GM23338 (cell line): ENCODE results near the gene ARHGEF19. TPM values are rescaled to one million over a fixed set of nuclear protein-coding genes. Genes with fewer than 3 reads are reported as not detected.

ENCODE experiments used
- ATAC-seq: fragments of 200-7000 bp; cut with Tn5 transposase; 3 replicates; pipeline ENCODE4 v1.9.1; 2020
- DNase-seq: peaks from one replicate; pipeline ENCODE4 v3.0.0-alpha.2; 2015; ENCODE audit warnings: low spot score
- H2AFZ ChIP-seq: fragments of 200-600 bp; sonication (generic); 2 replicates; pipeline ENCODE4 v1.8.0; 2016; ENCODE audit warnings: antibody characterized with exemption, mild to moderate bottlenecking, moderate library complexity
- H3F3A ChIP-seq: fragments of 200-600 bp; sonication (generic); replicated peaks from 2 replicates; pipeline ENCODE4 v1.8.0; 2017; ENCODE audit warnings: antibody characterized with exemption, mixed run types, low read depth
- H3K27ac ChIP-seq: fragments of 200-600 bp; sonication (generic); 2 replicates; pipeline ENCODE4 v1.6.1; 2016; ENCODE audit warnings: low read depth
- H3K27me3 ChIP-seq: fragments of 200-600 bp; sonication (generic); 2 replicates; pipeline ENCODE4 v1.8.0; 2016; ENCODE audit warnings: mild to moderate bottlenecking, mixed run types, moderate library complexity; ENCODE audit not compliant: insufficient read depth
- H3K36me3 ChIP-seq: fragments of 200-600 bp; sonication (generic); 2 replicates; pipeline ENCODE4 v1.8.0; 2016; ENCODE audit warnings: mild to moderate bottlenecking; ENCODE audit not compliant: insufficient read depth
- H3K4me1 ChIP-seq: fragments of 200-600 bp; sonication (generic); 2 replicates; pipeline ENCODE4 v1.8.0; 2016; ENCODE audit warnings: mild to moderate bottlenecking, moderate library complexity; ENCODE audit not compliant: insufficient read depth
- H3K4me2 ChIP-seq: fragments of 200-600 bp; sonication (generic); 2 replicates; pipeline ENCODE4 v1.7.1; 2017; ENCODE audit warnings: mixed run types
- H3K4me3 ChIP-seq: fragments of 200-600 bp; sonication (generic); 2 replicates; pipeline ENCODE4 v1.6.1; 2016; ENCODE audit warnings: mixed run types
- H3K79me2 ChIP-seq: fragments of 200-600 bp; sonication (generic); replicated peaks from 2 replicates; pipeline ENCODE4 v1.8.0; 2017; ENCODE audit warnings: mild to moderate bottlenecking; ENCODE audit not compliant: insufficient read depth
- H3K9me2 ChIP-seq: fragments of 200-600 bp; sonication (generic); 2 replicates; pipeline ENCODE4 v1.8.0; 2017; ENCODE audit not compliant: insufficient read depth
- H4K20me1 ChIP-seq: fragments of 200-600 bp; sonication (generic); replicated peaks from 2 replicates; pipeline ENCODE4 v1.8.0; 2017; ENCODE audit warnings: mild to moderate bottlenecking; ENCODE audit not compliant: insufficient read depth
- H3K27ac Mint-ChIP-seq: 2 replicates; pipeline ENCODE4 v1.8.0; 2020; ENCODE audit warnings: inconsistent platforms, mild to moderate bottlenecking, moderate library complexity, mixed read lengths
- H3K27me3 Mint-ChIP-seq: 3 replicates; pipeline ENCODE4 v1.8.0; 2022; ENCODE audit warnings: low read depth, mild to moderate bottlenecking, moderate library complexity, mixed read lengths, inconsistent platforms; ENCODE audit not compliant: insufficient read depth, poor library complexity
- H3K36me3 Mint-ChIP-seq: 3 replicates; pipeline ENCODE4 v1.8.0; 2021; ENCODE audit warnings: low read depth, mild to moderate bottlenecking, inconsistent platforms, moderate library complexity, mixed read lengths
- H3K4me1 Mint-ChIP-seq: 3 replicates; pipeline ENCODE4 v1.8.0; 2020; ENCODE audit warnings: mild to moderate bottlenecking, inconsistent platforms, mixed read lengths
- H3K4me3 Mint-ChIP-seq: 3 replicates; pipeline ENCODE4 v1.8.0; 2021; ENCODE audit warnings: moderate library complexity, mild to moderate bottlenecking, inconsistent platforms, mixed read lengths
- H3K9me3 Mint-ChIP-seq: 3 replicates; pipeline ENCODE4 v1.8.0; 2020; ENCODE audit warnings: moderate library complexity, mild to moderate bottlenecking, inconsistent platforms, mixed read lengths
- CREB1 ChIP-seq: fragments of 250-450 bp; sonication (Bioruptor Pico); IDR thresholded peaks from 2 replicates; pipeline ENCODE4 v1.5.0; 2020; ENCODE audit warnings: low read depth, mild to moderate bottlenecking, moderate library complexity
- EZH2 ChIP-seq: fragments of 200-600 bp; sonication (generic); IDR thresholded peaks from one replicate; pipeline ENCODE4 v1.8.0; 2017; ENCODE audit warnings: antibody characterized with exemption, mild to moderate bottlenecking, low read depth; ENCODE audit not compliant: unreplicated experiment
- EZH2phosphoT487 ChIP-seq: fragments of 200-600 bp; sonication (generic); IDR thresholded peaks from one replicate; pipeline ENCODE4 v1.8.1; 2018; ENCODE audit warnings: antibody characterized with exemption; ENCODE audit not compliant: unreplicated experiment
- JUNB ChIP-seq: IDR thresholded peaks from one replicate; pipeline ENCODE4 v1.6.1; 2016; ENCODE audit warnings: antibody characterized with exemption; ENCODE audit not compliant: unreplicated experiment
- NANOG ChIP-seq: IDR thresholded peaks from 2 replicates; pipeline ENCODE4 v1.6.1; 2016; ENCODE audit warnings: antibody characterized with exemption, borderline replicate concordance
- POLR2AphosphoS5 ChIP-seq: IDR thresholded peaks from 2 replicates; pipeline ENCODE4 v1.6.1; 2016; ENCODE audit warnings: antibody characterized with exemption, low read depth
- STAT1 ChIP-seq: IDR thresholded peaks from one replicate; pipeline ENCODE4 v1.6.1; 2016; ENCODE audit warnings: antibody characterized with exemption; ENCODE audit not compliant: unreplicated experiment
- ZNF114 ChIP-seq: fragments of 250-450 bp; sonication (Bioruptor Pico); IDR thresholded peaks from 2 replicates; pipeline ENCODE4 v1.5.0; 2020; ENCODE audit warnings: mild to moderate bottlenecking, moderate library complexity
- ZNF331 ChIP-seq: fragments of 250-450 bp; sonication (Bioruptor Pico); IDR thresholded peaks from 2 replicates; pipeline ENCODE4 v1.5.0; 2020; ENCODE audit warnings: low read depth, mild to moderate bottlenecking, moderate library complexity
- polyA plus RNA-seq: library from polyadenylated mRNA; unstranded; fragments of >200 nt; fragmentation: Nextera tagmentation; extraction: Ambion mirVana; gene quantifications from 2 replicates; pipeline ENCODE4 v1.2.1, GENCODE V29; 2016
- total RNA-seq: library from RNA; depleted of rRNA; stranded (reverse); fragments of >200 nt; shearing (Covaris generic); gene quantifications from 2 replicates; pipeline ENCODE4 v1.2.3, GENCODE V29; 2014
- TF ChIP-seq, protein P1 (sequence below): IDR thresholded peaks from 2 replicates; pipeline ENCODE4 v1.6.1; 2016; ENCODE audit warnings: antibody characterized with exemption
- TF ChIP-seq, protein P2 (sequence below): fragments of 250-450 bp; sonication (Bioruptor Pico); IDR thresholded peaks from 2 replicates; pipeline ENCODE4 v1.5.0; 2020; ENCODE audit warnings: mild to moderate bottlenecking, moderate library complexity
- TF ChIP-seq, protein P3 (sequence below): IDR thresholded peaks from one replicate; pipeline ENCODE4 v1.6.1; 2018; ENCODE audit warnings: antibody characterized with exemption; ENCODE audit not compliant: unreplicated experiment
- TF ChIP-seq, protein P4 (sequence below), 2 experiments: fragments of 200-600 bp in 1 of 2; sonication (generic) in 1 of 2; conservative IDR thresholded peaks; 2 replicates each; pipeline versions ENCODE4 v1.5.1 to v1.6.1; 2016 to 2017; ENCODE audit warnings: antibody characterized with exemption in 2 of 2, low read depth in 2 of 2, mild to moderate bottlenecking in 2 of 2, moderate library complexity in 1 of 2

Gene ARHGEF19
- total and polyA plus RNA-seq, 2 experiments from 2014 or later: 19.5 to 46.4 TPM

DNA sequence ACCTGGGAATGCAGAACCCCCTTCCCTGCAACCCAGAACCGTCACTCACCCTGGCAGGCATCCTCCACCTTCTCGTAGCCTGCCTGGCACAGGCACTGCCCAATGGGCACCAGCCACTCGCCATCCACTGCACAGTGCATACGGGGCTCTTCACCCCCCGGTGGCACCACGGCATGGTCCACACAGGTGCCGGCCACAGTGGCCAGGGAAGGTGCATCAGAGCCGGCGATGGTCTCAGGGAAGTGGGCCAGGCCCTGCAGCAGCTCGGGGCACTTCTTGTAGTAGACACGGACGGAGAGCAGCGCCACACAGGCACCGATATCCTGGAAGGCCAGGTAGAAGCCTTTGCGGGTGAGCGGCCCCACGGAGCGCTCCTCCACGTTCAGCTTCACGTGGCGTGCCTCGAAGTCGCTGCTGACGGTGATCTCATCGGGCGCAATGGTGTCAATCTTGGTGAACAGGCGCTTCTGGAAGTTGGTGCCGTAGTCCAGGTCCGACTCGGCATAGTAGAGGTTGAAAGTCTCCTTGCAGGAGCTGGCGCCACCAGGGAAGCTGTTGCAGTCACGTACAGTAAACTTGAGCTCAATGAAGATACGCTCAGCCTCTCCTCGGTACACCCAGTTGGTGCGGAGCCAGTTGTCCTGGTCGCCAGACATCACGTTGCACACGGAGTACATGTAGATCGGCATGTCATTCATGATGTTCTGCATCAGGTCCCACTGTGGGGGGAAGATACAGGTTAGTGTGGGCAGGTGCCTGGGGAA lies 63.9 kb downstream of the ARHGEF19 start:
- Mint-ChIP-seq H3K4me1 (peaks cover 60% of the 10 kb centered on the region), H3K27me3 (peaks cover 28% of the 10 kb centered on the region), H3K27ac (no peak overlapping the region), H3K36me3 (peaks cover 47% of the 10 kb centered on the region), H3K9me3 (no peaks in the 10 kb centered on the region), H3K4me3 (no peak overlapping the region)
- H3K4me1 ChIP-seq: peaks cover 60% of the 10 kb centered on the region
- no peaks in the 10 kb centered on the region for H3K27me3 ChIP-seq
- no peak overlapping the region for H3K4me2 ChIP-seq
- H2AFZ ChIP-seq: no peak overlapping the region
- H4K20me1 ChIP-seq: peaks cover 3% of the 10 kb centered on the region; the same call in 1 of the 2 replicates
- no peak for ATAC-seq
- peaks cover 14% of the 10 kb centered on the region for H3K36me3 ChIP-seq
- no peak overlapping the region for H3K27ac ChIP-seq
- no peak overlapping the region for H3K4me3 ChIP-seq
- peaks cover 81% of the 10 kb centered on the region for H3K79me2 ChIP-seq
- peaks cover 20% of the 10 kb centered on the region for H3F3A ChIP-seq
- H3K9me2 ChIP-seq: no peaks in the 10 kb centered on the region
- TF ChIP-seq, protein P1, sequence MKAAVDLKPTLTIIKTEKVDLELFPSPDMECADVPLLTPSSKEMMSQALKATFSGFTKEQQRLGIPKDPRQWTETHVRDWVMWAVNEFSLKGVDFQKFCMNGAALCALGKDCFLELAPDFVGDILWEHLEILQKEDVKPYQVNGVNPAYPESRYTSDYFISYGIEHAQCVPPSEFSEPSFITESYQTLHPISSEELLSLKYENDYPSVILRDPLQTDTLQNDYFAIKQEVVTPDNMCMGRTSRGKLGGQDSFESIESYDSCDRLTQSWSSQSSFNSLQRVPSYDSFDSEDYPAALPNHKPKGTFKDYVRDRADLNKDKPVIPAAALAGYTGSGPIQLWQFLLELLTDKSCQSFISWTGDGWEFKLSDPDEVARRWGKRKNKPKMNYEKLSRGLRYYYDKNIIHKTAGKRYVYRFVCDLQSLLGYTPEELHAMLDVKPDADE: no peak
- TF ChIP-seq EZH2phosphoT487: no peak
- TF ChIP-seq, protein P2, sequence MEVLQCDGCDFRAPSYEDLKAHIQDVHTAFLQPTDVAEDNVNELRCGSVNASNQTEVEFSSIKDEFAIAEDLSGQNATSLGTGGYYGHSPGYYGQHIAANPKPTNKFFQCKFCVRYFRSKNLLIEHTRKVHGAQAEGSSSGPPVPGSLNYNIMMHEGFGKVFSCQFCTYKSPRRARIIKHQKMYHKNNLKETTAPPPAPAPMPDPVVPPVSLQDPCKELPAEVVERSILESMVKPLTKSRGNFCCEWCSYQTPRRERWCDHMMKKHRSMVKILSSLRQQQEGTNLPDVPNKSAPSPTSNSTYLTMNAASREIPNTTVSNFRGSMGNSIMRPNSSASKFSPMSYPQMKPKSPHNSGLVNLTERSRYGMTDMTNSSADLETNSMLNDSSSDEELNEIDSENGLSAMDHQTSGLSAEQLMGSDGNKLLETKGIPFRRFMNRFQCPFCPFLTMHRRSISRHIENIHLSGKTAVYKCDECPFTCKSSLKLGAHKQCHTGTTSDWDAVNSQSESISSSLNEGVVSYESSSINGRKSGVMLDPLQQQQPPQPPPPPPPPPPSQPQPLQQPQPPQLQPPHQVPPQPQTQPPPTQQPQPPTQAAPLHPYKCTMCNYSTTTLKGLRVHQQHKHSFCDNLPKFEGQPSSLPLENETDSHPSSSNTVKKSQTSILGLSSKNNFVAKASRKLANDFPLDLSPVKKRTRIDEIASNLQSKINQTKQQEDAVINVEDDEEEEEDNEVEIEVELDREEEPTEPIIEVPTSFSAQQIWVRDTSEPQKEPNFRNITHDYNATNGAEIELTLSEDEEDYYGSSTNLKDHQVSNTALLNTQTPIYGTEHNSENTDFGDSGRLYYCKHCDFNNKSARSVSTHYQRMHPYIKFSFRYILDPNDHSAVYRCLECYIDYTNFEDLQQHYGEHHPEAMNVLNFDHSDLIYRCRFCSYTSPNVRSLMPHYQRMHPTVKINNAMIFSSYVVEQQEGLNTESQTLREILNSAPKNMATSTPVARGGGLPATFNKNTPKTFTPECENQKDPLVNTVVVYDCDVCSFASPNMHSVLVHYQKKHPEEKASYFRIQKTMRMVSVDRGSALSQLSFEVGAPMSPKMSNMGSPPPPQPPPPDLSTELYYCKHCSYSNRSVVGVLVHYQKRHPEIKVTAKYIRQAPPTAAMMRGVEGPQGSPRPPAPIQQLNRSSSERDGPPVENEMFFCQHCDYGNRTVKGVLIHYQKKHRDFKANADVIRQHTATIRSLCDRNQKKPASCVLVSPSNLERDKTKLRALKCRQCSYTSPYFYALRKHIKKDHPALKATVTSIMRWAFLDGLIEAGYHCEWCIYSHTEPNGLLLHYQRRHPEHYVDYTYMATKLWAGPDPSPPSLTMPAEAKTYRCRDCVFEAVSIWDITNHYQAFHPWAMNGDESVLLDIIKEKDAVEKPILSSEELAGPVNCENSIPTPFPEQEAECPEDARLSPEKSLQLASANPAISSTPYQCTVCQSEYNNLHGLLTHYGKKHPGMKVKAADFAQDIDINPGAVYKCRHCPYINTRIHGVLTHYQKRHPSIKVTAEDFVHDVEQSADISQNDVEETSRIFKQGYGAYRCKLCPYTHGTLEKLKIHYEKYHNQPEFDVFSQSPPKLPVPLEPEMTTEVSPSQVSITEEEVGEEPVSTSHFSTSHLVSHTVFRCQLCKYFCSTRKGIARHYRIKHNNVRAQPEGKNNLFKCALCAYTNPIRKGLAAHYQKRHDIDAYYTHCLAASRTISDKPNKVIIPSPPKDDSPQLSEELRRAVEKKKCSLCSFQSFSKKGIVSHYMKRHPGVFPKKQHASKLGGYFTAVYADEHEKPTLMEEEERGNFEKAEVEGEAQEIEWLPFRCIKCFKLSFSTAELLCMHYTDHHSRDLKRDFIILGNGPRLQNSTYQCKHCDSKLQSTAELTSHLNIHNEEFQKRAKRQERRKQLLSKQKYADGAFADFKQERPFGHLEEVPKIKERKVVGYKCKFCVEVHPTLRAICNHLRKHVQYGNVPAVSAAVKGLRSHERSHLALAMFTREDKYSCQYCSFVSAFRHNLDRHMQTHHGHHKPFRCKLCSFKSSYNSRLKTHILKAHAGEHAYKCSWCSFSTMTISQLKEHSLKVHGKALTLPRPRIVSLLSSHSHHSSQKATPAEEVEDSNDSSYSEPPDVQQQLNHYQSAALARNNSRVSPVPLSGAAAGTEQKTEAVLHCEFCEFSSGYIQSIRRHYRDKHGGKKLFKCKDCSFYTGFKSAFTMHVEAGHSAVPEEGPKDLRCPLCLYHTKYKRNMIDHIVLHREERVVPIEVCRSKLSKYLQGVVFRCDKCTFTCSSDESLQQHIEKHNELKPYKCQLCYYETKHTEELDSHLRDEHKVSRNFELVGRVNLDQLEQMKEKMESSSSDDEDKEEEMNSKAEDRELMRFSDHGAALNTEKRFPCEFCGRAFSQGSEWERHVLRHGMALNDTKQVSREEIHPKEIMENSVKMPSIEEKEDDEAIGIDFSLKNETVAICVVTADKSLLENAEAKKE (CRISPR knock-in tag): no peak
- TF ChIP-seq, protein P3, sequence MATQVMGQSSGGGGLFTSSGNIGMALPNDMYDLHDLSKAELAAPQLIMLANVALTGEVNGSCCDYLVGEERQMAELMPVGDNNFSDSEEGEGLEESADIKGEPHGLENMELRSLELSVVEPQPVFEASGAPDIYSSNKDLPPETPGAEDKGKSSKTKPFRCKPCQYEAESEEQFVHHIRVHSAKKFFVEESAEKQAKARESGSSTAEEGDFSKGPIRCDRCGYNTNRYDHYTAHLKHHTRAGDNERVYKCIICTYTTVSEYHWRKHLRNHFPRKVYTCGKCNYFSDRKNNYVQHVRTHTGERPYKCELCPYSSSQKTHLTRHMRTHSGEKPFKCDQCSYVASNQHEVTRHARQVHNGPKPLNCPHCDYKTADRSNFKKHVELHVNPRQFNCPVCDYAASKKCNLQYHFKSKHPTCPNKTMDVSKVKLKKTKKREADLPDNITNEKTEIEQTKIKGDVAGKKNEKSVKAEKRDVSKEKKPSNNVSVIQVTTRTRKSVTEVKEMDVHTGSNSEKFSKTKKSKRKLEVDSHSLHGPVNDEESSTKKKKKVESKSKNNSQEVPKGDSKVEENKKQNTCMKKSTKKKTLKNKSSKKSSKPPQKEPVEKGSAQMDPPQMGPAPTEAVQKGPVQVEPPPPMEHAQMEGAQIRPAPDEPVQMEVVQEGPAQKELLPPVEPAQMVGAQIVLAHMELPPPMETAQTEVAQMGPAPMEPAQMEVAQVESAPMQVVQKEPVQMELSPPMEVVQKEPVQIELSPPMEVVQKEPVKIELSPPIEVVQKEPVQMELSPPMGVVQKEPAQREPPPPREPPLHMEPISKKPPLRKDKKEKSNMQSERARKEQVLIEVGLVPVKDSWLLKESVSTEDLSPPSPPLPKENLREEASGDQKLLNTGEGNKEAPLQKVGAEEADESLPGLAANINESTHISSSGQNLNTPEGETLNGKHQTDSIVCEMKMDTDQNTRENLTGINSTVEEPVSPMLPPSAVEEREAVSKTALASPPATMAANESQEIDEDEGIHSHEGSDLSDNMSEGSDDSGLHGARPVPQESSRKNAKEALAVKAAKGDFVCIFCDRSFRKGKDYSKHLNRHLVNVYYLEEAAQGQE: no peak
- no peak for TF ChIP-seq ZNF114 (CRISPR knock-in tag)
- TF ChIP-seq, protein P4, sequence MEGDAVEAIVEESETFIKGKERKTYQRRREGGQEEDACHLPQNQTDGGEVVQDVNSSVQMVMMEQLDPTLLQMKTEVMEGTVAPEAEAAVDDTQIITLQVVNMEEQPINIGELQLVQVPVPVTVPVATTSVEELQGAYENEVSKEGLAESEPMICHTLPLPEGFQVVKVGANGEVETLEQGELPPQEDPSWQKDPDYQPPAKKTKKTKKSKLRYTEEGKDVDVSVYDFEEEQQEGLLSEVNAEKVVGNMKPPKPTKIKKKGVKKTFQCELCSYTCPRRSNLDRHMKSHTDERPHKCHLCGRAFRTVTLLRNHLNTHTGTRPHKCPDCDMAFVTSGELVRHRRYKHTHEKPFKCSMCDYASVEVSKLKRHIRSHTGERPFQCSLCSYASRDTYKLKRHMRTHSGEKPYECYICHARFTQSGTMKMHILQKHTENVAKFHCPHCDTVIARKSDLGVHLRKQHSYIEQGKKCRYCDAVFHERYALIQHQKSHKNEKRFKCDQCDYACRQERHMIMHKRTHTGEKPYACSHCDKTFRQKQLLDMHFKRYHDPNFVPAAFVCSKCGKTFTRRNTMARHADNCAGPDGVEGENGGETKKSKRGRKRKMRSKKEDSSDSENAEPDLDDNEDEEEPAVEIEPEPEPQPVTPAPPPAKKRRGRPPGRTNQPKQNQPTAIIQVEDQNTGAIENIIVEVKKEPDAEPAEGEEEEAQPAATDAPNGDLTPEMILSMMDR (conservative IDR thresholded peaks at IDR 0.05; ENCODE audit: low read depth in 2 of 2): no peak
- TF ChIP-seq NANOG: no peak
- TF ChIP-seq CREB1 (CRISPR knock-in tag): no peak
- TF ChIP-seq EZH2: no peak
- no peak for TF ChIP-seq ZNF331 (CRISPR knock-in tag)
- TF ChIP-seq JUNB: no peak
- TF ChIP-seq POLR2AphosphoS5: no peak
- no peak for TF ChIP-seq STAT1
- no peak for DNase-seq
